ENCODE results near the gene GYPE. TPM values are rescaled to one million over a fixed set of nuclear protein-coding genes. Genes with fewer than 3 reads are reported as not detected.
"Not testable (repeated sequence)": the region's sequence is repeated elsewhere in the genome, so short reads cannot be mapped to it uniquely, and the experiment has no call there.

The GYPE gene
- total RNA-seq, 1 donor from 2014 or later: 0.19 TPM

GRCh38 chr4:143879561-143879960, 25.8 kb downstream of the GYPE start:
- ATAC-seq (ENCODE audit: poor library complexity); DNase-seq; intact Hi-C loops (cut with DNase I): not testable (repeated sequence)

- intact Hi-C loops (cut with DNase I); ATAC-seq (ENCODE audit: poor library complexity): not testable (repeated sequence)
These were observed 30.0 kb downstream of the GYPE start for GRCh38 chr4:143875357-143875756.

GRCh38 chr4:143870523-143871268, 34.7 kb downstream of the GYPE start:
- intact Hi-C loops (cut with DNase I); ATAC-seq (ENCODE audit: poor library complexity); DNase-seq: not testable (repeated sequence)

More at GRCh38 chr4:143875357-143875756, 30.0 kb downstream of the GYPE start:
- not testable (repeated sequence) for DNase-seq

GRCh38 chr4:143869925-143870324, 35.4 kb downstream of the GYPE start:
- intact Hi-C loops (cut with DNase I); ATAC-seq (ENCODE audit: poor library complexity): not testable (repeated sequence)

GRCh38 chr4:143862716-143863115, 42.6 kb downstream of the GYPE start:
- DNase-seq; intact Hi-C loops (cut with DNase I); ATAC-seq (ENCODE audit: poor library complexity): not testable (repeated sequence)

More at GRCh38 chr4:143869925-143870324, 35.4 kb downstream of the GYPE start:
- DNase-seq: not testable (repeated sequence)

GRCh38 chr4:143858456-143858855, 46.9 kb downstream of the GYPE start:
- intact Hi-C loops (cut with DNase I): no loop called here

GRCh38 chr4:143857391-143858336, 47.7 kb downstream of the GYPE start:
- ATAC-seq (ENCODE audit: poor library complexity); intact Hi-C loops (cut with DNase I); DNase-seq: not testable (repeated sequence)

More at GRCh38 chr4:143858456-143858855, 46.9 kb downstream of the GYPE start:
- no peak for ATAC-seq (ENCODE audit: poor library complexity)
- DNase-seq: no peak

- DNase-seq; intact Hi-C loops (cut with DNase I); ATAC-seq (ENCODE audit: poor library complexity): not testable (repeated sequence)
These were observed 49.3 kb downstream of the GYPE start for GRCh38 chr4:143856017-143856557.

GRCh38 chr4:143854645-143855044, 50.7 kb downstream of the GYPE start:
- ATAC-seq (ENCODE audit: poor library complexity); DNase-seq; intact Hi-C loops (cut with DNase I): not testable (repeated sequence)

GRCh38 chr4:143849296-143849695, 56.1 kb downstream of the GYPE start:
- intact Hi-C loops (cut with DNase I); DNase-seq; ATAC-seq (ENCODE audit: poor library complexity): not testable (repeated sequence)

- ATAC-seq (ENCODE audit: poor library complexity); intact Hi-C loops (cut with DNase I); DNase-seq: not testable (repeated sequence)
These were observed 61.9 kb downstream of the GYPE start for GRCh38 chr4:143843506-143843832.

GRCh38 chr4:143842624-143843505, 62.5 kb downstream of the GYPE start:
- ATAC-seq (ENCODE audit: poor library complexity); intact Hi-C loops (cut with DNase I): not testable (repeated sequence)
- peak; percentile 41 for DNase-seq

GRCh38 chr4:143839413-143839812, 65.9 kb downstream of the GYPE start:
- ATAC-seq (ENCODE audit: poor library complexity); DNase-seq; intact Hi-C loops (cut with DNase I): not testable (repeated sequence)

GRCh38 chr4:143834196-143834595, 71.2 kb downstream of the GYPE start:
- DNase-seq; intact Hi-C loops (cut with DNase I); ATAC-seq (ENCODE audit: poor library complexity): not testable (repeated sequence)

- DNase-seq; intact Hi-C loops (cut with DNase I); ATAC-seq (ENCODE audit: poor library complexity): not testable (repeated sequence)
These were observed 71.7 kb downstream of the GYPE start for GRCh38 chr4:143833676-143834075.

GRCh38 chr4:143830576-143830975, 74.8 kb downstream of the GYPE start:
- DNase-seq; ATAC-seq (ENCODE audit: poor library complexity); intact Hi-C loops (cut with DNase I): not testable (repeated sequence)

GRCh38 chr4:143829239-143829620, 76.1 kb downstream of the GYPE start:
- not testable (repeated sequence) for DNase-seq; ATAC-seq (ENCODE audit: poor library complexity)

More at GRCh38 chr4:143829239-143829620, 76.1 kb downstream of the GYPE start:
- intact Hi-C loops (cut with DNase I): not testable (repeated sequence)
